IPS DF 19.7 (cell line): ENCODE measurements around the gene PRUNE1.
A peak's percentile ranks its signal among the peaks of the same experiment; 100 is the strongest.

ENCODE experiments used
- DNase-seq: peaks from one replicate; pipeline ENCODE4 v3.0.0-alpha.2; 2013; ENCODE audit warnings: low read depth, low spot score

Gene PRUNE1

GRCh38 chr1:151005729-151006319 lies 2.4 kb upstream of the PRUNE1 start:
- no peak for DNase-seq

DNA sequence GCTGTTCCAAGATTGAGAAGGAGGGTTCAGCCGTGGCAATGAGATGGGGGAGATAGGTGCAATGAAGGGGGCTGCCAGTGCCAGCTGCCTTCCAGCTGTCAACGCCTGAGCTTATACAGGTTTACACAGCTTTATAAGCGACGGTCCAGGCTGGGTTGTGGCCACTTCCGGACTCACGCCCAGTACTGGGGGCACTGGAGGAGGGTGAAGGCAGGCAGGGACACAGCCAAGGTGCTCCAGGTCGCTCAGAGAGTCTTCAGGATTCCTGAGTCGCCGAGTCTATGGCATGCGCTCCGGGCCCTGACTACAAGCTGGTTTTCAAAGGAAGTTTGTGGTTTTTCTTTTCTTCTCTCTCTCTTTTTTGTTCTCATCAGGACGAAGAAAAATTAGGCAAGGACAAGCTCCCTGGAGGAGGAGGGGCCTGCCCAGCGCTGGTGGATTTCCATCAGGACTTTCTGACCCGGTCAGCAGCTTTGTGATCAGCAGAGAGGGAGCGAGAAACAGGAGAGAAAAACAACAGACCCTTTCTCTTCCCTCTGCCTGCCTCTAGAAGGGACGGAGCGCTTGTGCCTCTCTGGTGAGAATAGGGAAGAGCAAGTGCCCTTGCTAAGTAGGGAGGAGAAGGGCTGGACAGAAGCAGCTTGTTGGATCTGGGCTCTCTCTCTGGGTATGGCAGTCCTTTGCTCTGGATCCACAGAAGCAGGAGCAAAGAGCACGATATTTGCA lies 1.8 kb upstream of the PRUNE1 start, which contains the start of gene MINDY1:
Gene MINDY1 (minus strand): TSS at position 576 of the 726 bp plus-strand sequence. CDS start 4,285 bp downstream, outside the sequence.
- peak; percentile 68 for DNase-seq

- no peak for DNase-seq
Measured at GRCh38 chr1:151007853-151008243, 401 bp upstream of the PRUNE1 start.

DNA sequence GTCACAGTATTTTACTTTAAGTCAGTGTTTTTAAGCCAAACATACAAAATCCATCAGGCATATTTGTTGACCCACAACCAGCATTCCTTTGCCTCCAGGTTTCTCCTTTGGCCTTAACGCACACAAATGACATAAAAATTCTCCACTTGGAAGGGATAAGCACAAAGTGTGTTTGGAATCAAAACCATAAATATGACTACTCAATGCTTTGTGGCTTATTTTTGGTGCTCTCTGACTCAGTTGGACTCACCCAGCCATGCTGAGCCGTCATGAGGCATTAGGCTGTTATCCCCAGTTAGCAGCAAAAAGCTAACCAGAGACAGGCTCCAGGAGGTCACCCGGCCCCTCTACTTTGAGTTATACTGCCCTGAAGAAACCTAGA lies 948 bp downstream of the PRUNE1 start:
- DNase-seq, result no peak

- DNase-seq, result no peak
Measured at GRCh38 chr1:151009674-151010345, 1.6 kb downstream of the PRUNE1 start.

GRCh38 chr1:151010346-151010726 lies 2.1 kb downstream of the PRUNE1 start:
- no peak for DNase-seq

GRCh38 chr1:151011154-151011850 lies 3.1 kb downstream of the PRUNE1 start:
- no peak for DNase-seq

DNA sequence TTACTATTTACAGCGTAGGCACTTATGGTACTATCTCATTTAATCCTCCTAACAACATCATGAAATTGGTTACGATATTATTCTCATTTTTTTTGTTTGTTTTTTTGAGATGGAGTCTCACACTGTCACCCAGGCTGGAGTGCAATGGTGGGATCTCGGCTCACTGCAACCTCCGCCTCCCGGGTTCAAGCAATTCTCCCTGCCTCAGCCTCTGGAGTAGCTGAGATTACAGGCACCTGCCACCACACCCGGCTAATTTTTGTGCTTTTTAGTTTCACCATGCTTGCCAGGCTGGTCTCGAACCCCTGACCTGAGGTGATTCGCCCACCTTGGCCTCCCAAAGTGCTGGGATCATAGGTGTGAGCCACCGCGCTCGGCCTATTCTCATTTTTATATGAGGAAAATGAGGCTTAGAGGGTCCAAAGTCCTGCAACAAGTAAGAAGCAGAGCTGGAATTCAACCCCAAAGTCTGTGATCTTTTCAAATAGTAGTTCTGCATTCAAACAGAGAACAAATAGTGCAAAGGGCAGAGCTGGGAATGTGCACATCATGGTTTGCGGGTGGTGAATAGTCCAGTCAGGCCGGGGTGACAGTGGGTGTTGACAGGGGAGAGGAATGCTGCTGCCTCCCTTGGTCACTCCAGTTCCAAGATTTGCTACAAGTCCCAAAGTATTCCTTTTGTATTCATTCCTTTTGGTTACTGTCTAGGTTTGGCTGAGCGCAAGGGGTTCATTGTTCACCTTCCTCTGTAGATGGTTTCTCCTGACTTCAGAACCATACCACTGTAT lies 4.6 kb downstream of the PRUNE1 start:
- DNase-seq, result no peak

DNA sequence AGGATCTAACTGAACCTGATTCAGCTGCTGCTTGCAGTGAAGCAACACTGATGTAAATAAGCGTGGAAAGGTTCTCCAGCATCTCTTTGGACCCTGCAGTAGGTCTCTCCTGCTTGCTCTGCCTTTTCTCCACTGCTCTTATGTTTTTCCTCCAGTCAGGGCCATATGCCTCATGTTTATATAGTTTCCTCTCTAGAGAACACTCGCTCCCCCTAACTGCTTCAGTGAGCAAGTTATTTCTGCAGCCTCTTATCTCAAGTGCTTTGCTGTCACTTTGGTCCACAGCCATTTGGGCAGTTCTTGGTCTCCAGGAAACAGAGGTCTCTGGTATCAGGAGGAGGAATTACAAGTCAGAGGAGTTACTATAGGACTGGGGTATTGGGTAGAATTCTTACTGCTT lies 5.3 kb downstream of the PRUNE1 start:
- no peak for DNase-seq

- peak; percentile 56 for DNase-seq
Measured at GRCh38 chr1:151024540-151025146, 16.4 kb downstream of the PRUNE1 start.

DNA sequence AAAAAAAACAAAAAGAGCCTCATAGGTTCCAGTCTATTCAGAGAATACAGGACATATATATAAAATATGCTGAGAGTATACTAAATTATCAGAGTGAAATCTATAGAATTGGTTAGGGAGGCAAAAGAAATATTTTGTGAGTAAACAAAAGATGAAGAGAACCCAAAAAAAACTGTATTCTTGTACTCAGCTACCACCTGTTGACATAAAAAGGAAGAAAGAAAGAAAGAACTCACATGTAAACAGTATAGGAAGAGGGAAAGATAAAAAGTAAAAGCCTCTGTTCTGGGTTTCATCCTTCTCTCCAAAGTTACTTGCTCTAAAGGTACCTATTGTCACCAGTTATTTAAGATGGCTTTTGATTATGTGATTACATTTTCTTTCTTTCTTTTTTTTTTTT lies 18.2 kb downstream of the PRUNE1 start:
- no peak for DNase-seq

DNA sequence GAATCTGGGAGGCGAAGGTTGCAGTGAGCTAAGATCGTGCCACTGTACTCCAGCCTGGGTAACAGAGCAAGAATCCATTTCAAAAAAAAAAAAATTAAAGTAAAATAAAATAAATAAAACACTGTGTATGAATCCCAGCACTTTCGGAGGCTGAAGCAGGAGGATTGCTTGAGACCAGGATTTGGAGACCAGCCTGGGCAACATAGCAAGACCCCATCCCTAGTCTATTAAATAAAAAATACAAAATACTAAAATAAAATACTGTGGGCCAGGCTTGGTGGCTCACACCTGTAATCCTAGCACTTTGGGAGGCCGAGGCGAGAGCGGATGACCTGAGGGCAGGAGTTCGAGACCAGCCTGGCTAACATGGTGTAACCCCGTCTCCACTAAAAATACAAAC lies 23.9 kb downstream of the PRUNE1 start:
- no peak for DNase-seq

GRCh38 chr1:151035167-151035566 lies 26.9 kb downstream of the PRUNE1 start:
- no peak for DNase-seq

DNA sequence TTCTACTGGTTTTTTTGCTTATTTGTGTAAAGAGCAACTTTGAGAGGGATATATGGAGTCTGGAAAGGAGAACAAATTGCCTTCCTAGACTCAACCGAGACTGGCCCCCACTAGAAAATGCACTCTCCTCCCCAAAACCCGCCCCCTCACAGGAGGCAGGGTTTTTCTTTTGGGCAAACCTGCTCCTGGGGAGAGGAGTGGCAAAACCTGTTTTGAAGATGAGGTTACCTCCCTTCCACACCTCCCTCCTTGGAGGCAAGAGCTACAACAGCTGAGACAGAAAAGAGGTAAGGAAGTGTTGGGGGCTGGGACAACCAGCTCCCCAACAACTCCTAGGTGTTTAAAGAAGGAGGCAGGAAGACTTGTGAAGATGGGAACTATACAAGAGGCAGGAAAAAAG lies 28.1 kb downstream of the PRUNE1 start, which contains the start of gene BNIPL:
Gene BNIPL (plus strand): TSS at position 231 of the 400 bp plus-strand sequence. CDS start 140 bp downstream, at position 371.
- no peak for DNase-seq

DNA sequence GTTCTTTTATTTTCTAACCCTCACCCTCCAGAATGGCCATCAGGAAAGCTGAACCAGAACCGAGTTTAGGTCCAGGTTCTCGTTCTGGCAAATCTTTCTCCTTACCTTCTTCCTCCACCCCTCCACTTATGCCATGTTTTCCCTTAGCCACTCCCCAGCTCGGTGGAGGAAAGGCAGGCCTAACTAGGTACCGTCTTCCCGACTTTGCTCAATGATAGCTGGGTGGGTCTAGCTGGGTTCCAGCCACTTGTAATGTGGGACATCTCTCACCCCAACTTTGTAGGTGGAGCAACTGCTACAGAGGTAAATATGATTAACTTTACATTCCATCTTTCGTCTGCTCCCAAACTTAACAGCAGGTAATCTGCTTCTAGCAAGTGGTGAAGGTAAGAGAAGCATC lies 28.8 kb downstream of the PRUNE1 start:
- DNase-seq, result no peak

DNA sequence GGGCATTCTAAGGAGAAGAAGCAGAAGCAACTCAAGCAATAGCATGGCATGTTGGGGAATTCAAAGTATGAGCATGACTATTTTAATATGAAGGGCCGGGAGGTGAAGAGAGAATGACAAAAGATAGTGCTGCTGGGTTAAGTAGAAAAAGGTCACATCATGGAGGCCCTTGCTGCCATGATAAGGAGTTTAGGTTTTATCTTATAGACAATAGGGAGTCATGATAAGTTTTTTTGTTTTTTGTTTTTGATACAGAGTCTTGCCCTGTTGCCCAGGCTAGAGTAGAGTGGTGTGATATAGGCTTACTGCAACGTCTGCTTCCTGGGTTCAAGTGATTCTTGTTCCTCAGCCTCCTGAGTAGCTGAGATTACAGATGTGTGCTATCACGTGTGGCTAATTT lies 31.3 kb downstream of the PRUNE1 start:
- DNase-seq, result no peak

- DNase-seq, result no peak
Measured at GRCh38 chr1:151043163-151043562, 34.9 kb downstream of the PRUNE1 start.

DNA sequence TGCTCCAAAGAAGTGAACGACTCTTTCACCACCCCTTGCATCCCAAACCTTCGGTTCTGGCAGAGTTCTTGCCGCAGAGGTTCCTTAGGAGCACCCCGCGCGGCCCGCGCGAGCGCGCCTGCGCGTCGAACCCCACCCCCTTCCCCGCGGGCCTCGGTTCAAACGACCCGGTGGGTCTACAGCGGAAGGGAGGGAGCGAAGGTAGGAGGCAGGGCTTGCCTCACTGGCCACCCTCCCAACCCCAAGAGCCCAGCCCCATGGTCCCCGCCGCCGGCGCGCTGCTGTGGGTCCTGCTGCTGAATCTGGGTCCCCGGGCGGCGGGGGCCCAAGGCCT lies 39.3 kb downstream of the PRUNE1 start, which contains the start of gene C1orf56:
Gene C1orf56 (plus strand): TSS at position 161 of the 334 bp plus-strand sequence. CDS start 97 bp downstream, at position 258.
- DNase-seq, result no peak

GRCh38 chr1:151047925-151048644 lies 39.8 kb downstream of the PRUNE1 start:
- no peak for DNase-seq

DNA sequence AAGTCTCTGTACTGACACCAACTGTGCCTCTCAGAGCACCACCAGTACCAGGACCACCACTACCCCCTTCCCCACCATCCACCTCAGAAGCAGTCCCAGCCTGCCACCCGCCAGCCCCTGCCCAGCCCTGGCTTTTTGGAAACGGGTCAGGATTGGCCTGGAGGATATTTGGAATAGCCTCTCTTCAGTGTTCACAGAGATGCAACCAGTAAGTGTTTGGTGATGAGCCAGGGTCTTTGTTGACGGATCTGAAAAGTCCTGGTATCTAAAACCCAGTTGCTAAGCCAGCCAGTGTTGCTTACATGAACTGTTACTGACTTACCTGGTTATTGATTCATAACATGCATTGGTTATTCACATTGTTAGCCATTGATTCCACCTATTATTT lies 40.4 kb downstream of the PRUNE1 start:
- DNase-seq, result peak; percentile 70
